ENCODE results near the gene SLC35F4. TPM values are rescaled to one million over a fixed set of nuclear protein-coding genes. Genes with fewer than 3 reads are reported as not detected.

Gene SLC35F4
- total RNA-seq, 2 experiments from 2014 or later = not detected

DNA sequence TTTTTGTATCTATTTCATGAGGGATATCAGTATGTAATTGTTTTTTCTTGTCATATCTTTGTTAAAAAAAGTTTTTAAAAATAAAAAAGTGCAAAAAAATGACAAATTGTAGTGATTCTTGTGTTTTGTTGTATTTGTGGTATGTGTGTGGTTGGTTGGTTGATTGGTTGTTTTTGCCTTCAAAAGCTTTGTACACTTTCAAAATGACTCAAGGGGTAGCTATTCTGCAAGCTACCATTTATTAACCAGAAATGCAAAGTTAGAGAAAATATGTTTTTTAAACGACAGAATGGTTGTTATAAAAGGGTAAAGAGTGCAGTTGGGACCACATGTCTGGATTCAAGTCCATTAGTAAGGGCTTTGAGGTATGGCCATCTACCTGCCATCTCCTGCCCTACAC, 119.3 kb downstream of the SLC35F4 start:
- Histone ChIP-seq H3K4me3 (ENCODE audit: low read length) (no peak overlapping the region), H3K9me3 (ENCODE audit: control insufficient read depth in 1 of 2, insufficient read depth in 1 of 2, low read length in 2 of 2) (no peaks in the 10 kb centered on the region), H3K27me3 (ENCODE audit: control insufficient read depth in 1 of 2, insufficient read depth in 2 of 2, low read length in 2 of 2) (no peaks in the 10 kb centered on the region), H3K36me3 (ENCODE audit: insufficient read depth, low read length) (no peaks in the 10 kb centered on the region), H3K27ac (ENCODE audit: low read depth in 1 of 2, low read length in 2 of 2) (no peak overlapping the region), H3K4me1 (ENCODE audit: insufficient read depth, low read length) (no peaks in the 10 kb centered on the region)
- H3K36me3 Mint-ChIP-seq (ENCODE audit: low read depth) = no peaks in the 10 kb centered on the region
- TF ChIP-seq, protein P1, sequence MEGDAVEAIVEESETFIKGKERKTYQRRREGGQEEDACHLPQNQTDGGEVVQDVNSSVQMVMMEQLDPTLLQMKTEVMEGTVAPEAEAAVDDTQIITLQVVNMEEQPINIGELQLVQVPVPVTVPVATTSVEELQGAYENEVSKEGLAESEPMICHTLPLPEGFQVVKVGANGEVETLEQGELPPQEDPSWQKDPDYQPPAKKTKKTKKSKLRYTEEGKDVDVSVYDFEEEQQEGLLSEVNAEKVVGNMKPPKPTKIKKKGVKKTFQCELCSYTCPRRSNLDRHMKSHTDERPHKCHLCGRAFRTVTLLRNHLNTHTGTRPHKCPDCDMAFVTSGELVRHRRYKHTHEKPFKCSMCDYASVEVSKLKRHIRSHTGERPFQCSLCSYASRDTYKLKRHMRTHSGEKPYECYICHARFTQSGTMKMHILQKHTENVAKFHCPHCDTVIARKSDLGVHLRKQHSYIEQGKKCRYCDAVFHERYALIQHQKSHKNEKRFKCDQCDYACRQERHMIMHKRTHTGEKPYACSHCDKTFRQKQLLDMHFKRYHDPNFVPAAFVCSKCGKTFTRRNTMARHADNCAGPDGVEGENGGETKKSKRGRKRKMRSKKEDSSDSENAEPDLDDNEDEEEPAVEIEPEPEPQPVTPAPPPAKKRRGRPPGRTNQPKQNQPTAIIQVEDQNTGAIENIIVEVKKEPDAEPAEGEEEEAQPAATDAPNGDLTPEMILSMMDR (IDR thresholded peaks at IDR 0.05) = no peak
- H3K4me1 Mint-ChIP-seq (ENCODE audit: low read depth) = no peaks in the 10 kb centered on the region
- CTCF ChIA-PET = no interaction called here
- POLR2A ChIA-PET = no interaction called here
- DNase-seq (no peak), ATAC-seq (ENCODE audit: poor library complexity) (no peak)
- peaks cover 12% of the 10 kb centered on the region for H3K9me3 Mint-ChIP-seq
- intact Hi-C loops (cut with DNase I, micrococcal nuclease) = no loop called here
- H3K4me3 Mint-ChIP-seq = no peak overlapping the region
- no peak overlapping the region for H3K27ac Mint-ChIP-seq
- no peaks in the 10 kb centered on the region for H3K27me3 Mint-ChIP-seq

DNA sequence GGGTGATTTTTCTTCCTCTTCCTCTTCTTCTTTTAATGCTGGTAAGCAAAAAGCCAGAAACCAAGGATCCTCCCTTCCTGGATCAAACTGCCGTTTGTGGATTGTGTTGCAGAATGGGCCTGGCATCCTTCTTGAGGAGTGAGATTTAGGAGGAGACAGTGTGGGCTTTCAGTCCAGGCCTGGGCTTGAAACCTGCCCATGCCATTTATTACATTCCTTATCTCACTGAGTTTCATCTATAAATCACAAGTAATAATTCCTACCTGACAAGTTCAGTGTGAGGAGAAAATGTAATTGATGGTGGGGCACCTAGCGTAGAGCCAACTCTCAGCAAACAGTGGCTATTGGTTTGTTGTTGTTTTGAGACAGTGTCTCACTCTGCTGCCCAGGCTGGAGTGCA, 126.4 kb downstream of the SLC35F4 start:
- Mint-ChIP-seq H3K27ac (no peak overlapping the region), H3K27me3 (no peaks in the 10 kb centered on the region), H3K4me1 (ENCODE audit: low read depth) (no peaks in the 10 kb centered on the region), H3K4me3 (no peak overlapping the region), H3K9me3 (peaks cover 14% of the 10 kb centered on the region), H3K36me3 (ENCODE audit: low read depth) (no peaks in the 10 kb centered on the region)
- intact Hi-C loops (cut with DNase I, micrococcal nuclease) = no loop called here
- no peaks in the 10 kb centered on the region for H3K27me3 ChIP-seq (ENCODE audit: control insufficient read depth in 1 of 2, insufficient read depth in 2 of 2, low read length in 2 of 2)
- no peak overlapping the region for H3K27ac ChIP-seq (ENCODE audit: low read depth in 1 of 2, low read length in 2 of 2)
- ChIA-PET CTCF (no interaction called here), POLR2A (no interaction called here)
- DNase-seq (no peak), ATAC-seq (ENCODE audit: poor library complexity) (no peak)
- no peak overlapping the region for H3K4me3 ChIP-seq (ENCODE audit: low read length)
- no peaks in the 10 kb centered on the region for H3K36me3 ChIP-seq (ENCODE audit: insufficient read depth, low read length)
- TF ChIP-seq, protein P1 (IDR thresholded peaks at IDR 0.05) = no peak
- H3K9me3 ChIP-seq (ENCODE audit: control insufficient read depth in 1 of 2, insufficient read depth in 1 of 2, low read length in 2 of 2) = no peaks in the 10 kb centered on the region
- no peaks in the 10 kb centered on the region for H3K4me1 ChIP-seq (ENCODE audit: insufficient read depth, low read length)

DNA sequence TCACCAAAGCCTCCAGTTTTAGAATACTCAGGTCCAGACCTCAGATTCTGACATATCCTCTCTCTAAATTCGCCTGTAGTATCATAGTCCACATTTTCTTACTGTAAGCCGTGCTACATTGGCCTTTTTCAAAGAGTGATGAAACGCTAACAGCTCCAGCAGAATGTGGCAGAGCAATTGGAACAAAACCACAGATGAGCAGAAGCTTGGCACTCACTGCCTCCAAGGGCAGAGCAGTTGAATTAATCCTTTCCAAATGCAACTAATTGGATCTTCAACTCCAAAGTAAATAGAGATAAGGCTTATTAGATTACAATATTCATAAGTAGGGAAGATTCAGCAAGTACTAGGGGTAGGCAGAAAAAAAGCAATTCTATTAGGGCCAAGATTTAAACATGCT, 128.3 kb downstream of the SLC35F4 start:
- DNase-seq (no peak), ATAC-seq (ENCODE audit: poor library complexity) (no peak)
- Histone ChIP-seq H3K27me3 (ENCODE audit: control insufficient read depth in 1 of 2, insufficient read depth in 2 of 2, low read length in 2 of 2) (no peaks in the 10 kb centered on the region), H3K4me3 (ENCODE audit: low read length) (no peak overlapping the region), H3K27ac (ENCODE audit: low read depth in 1 of 2, low read length in 2 of 2) (no peak overlapping the region), H3K4me1 (ENCODE audit: insufficient read depth, low read length) (no peaks in the 10 kb centered on the region), H3K36me3 (ENCODE audit: insufficient read depth, low read length) (no peaks in the 10 kb centered on the region), H3K9me3 (ENCODE audit: control insufficient read depth in 1 of 2, insufficient read depth in 1 of 2, low read length in 2 of 2) (no peaks in the 10 kb centered on the region)
- no peaks in the 10 kb centered on the region for H3K4me1 Mint-ChIP-seq (ENCODE audit: low read depth)
- TF ChIP-seq, protein P1 (IDR thresholded peaks at IDR 0.05) = no peak
- POLR2A ChIA-PET = no interaction called here
- no peak overlapping the region for H3K4me3 Mint-ChIP-seq
- H3K27me3 Mint-ChIP-seq = no peaks in the 10 kb centered on the region
- H3K9me3 Mint-ChIP-seq = peaks cover 9% of the 10 kb centered on the region
- H3K27ac Mint-ChIP-seq = no peak overlapping the region
- CTCF ChIA-PET = no interaction called here
- intact Hi-C loops (cut with DNase I, micrococcal nuclease) = no loop called here
- no peaks in the 10 kb centered on the region for H3K36me3 Mint-ChIP-seq (ENCODE audit: low read depth)
